CD4-positive, alpha-beta memory T cell (primary cell): ENCODE measurements around the gene TMEM158. TPM values are rescaled to one million over a fixed set of nuclear protein-coding genes. Genes with fewer than 3 reads are reported as not detected.
A peak's percentile ranks its signal among the peaks of the same experiment; 100 is the strongest.

Source experiments
- CTCF ChIA-PET: fragments of 350-600 bp; sonication (Branson Sonifier 250); formaldehyde crosslinking; loops from one replicate; lab custom pipeline; 2021; ENCODE audit warnings: inconsistent platforms; ENCODE audit not compliant: partially characterized antibody; lab: Charles Lee
- POLR2A ChIA-PET: fragments of 350-600 bp; sonication (Branson Sonifier 250); formaldehyde crosslinking; loops from one replicate; lab custom pipeline; 2021; ENCODE audit not compliant: partially characterized antibody; lab: Charles Lee
- DNase-seq, 5 donors: peaks; one replicate each; pipeline versions ENCODE4 v3.0.0 to v3.0.0-alpha.2; 2020 to 2022; ENCODE audit warnings: mixed read lengths in 1 of 5
- H3K27ac ChIP-seq: one replicate; pipeline ENCODE4 v1.7.0; 2013; ENCODE audit warnings: low read depth, low read length
- H3K27me3 ChIP-seq: 2 replicates; pipeline ENCODE4 v1.7.0; 2013; ENCODE audit warnings: mild to moderate bottlenecking, low read length, moderate library complexity; ENCODE audit not compliant: insufficient read depth
- H3K36me3 ChIP-seq: 2 replicates; pipeline ENCODE4 v1.7.0; 2013; ENCODE audit warnings: mild to moderate bottlenecking, low read length, moderate library complexity; ENCODE audit not compliant: insufficient read depth
- H3K4me1 ChIP-seq: 2 replicates; pipeline ENCODE4 v1.7.0; 2013; ENCODE audit warnings: mild to moderate bottlenecking, low read length, moderate library complexity; ENCODE audit not compliant: insufficient read depth
- H3K4me3 ChIP-seq, 2 donors: one replicate each; pipeline ENCODE4 v1.7.0; 2013; ENCODE audit warnings: low read length in 2 of 2, mild to moderate bottlenecking in 1 of 2
- H3K9me3 ChIP-seq, 2 donors: one replicate each; pipeline ENCODE4 v1.7.0; 2013; ENCODE audit warnings: low read length in 2 of 2, control low read depth in 1 of 2; ENCODE audit not compliant: control insufficient read depth in 1 of 2
- H3K27ac Mint-ChIP-seq, 7 donors: one replicate each; pipeline ENCODE4 v1.8.0; 2020 to 2021; ENCODE audit warnings: mixed read lengths in 7 of 7, mild to moderate bottlenecking in 6 of 7, inconsistent platforms in 3 of 7, moderate library complexity in 3 of 7
- H3K27me3 Mint-ChIP-seq, 2 donors: one replicate each; pipeline ENCODE4 v1.8.0; 2020 to 2021; ENCODE audit warnings: mixed read lengths in 2 of 2
- H3K36me3 Mint-ChIP-seq, 2 donors: one replicate each; pipeline ENCODE4 v1.8.0; 2020 to 2021; ENCODE audit warnings: mixed read lengths in 2 of 2, inconsistent platforms in 1 of 2, mild to moderate bottlenecking in 1 of 2
- H3K4me1 Mint-ChIP-seq, 4 donors: one replicate each; pipeline ENCODE4 v1.8.0; 2020 to 2021; ENCODE audit warnings: mixed read lengths in 4 of 4, mild to moderate bottlenecking in 1 of 4
- H3K4me3 Mint-ChIP-seq, 8 donors: one replicate each; pipeline ENCODE4 v1.8.0; 2020 to 2021; ENCODE audit warnings: mixed read lengths in 8 of 8, mild to moderate bottlenecking in 7 of 8, moderate library complexity in 6 of 8, inconsistent platforms in 3 of 8
- H3K9me3 Mint-ChIP-seq, 8 donors: one replicate each; pipeline ENCODE4 v1.8.0; 2020 to 2021; ENCODE audit warnings: mixed read lengths in 8 of 8, mild to moderate bottlenecking in 5 of 8, inconsistent platforms in 3 of 8, moderate library complexity in 1 of 8
- intact Hi-C: fragments of 100-400 bp; cut with micrococcal nuclease; formaldehyde crosslinking; loops from one replicate; pipeline ENCODE4 v1.15.1; 2023
- polyA plus RNA-seq, 2 donors: library from polyadenylated mRNA; unstranded; fragments of 300-500 nt; fragmentation: Illumina TruSeq; gene quantifications; one replicate each; pipeline ENCODE4 v1.2.3, GENCODE V29; 2021
- total RNA-seq, 2 experiments: library from RNA; stranded (reverse); gene quantifications; one replicate each; pipeline ENCODE4 v1.2.3, GENCODE V29; 2021

Gene TMEM158
- total and polyA plus RNA-seq, 4 experiments from 2014 or later = not detected

DNA sequence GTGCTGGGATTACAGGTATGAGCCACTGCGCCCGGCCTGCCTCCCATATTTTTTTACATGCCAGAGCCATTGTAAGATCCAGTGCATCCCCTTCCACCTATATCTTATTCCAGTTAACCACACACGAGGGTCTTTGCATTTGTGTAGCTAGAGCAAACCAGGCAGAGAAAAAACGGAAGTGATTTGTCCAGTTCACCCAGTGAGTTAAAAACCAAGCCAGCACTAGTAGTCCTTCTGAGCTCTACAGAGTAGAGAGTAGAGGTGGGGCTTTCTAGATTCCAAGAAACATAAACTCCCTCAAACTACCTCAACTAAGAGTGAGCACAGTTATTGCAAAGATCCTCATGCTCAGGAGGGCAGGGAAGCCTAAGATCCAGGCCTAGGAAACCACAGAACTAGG lies 34.7 kb downstream of the TMEM158 start:
- ChIA-PET CTCF (interaction anchor here (1.7 kb wide), 1 partner anchor 153 kb away, joined by 3 read pairs; no protein-coding TSS in a partner anchor), POLR2A (no interaction called here)
- Histone ChIP-seq H3K27me3 (no peaks in the 10 kb centered on the region), H3K4me3 (no peak overlapping the region), H3K9me3 (no peaks in the 10 kb centered on the region), H3K27ac (no peak overlapping the region), H3K36me3 (no peaks in the 10 kb centered on the region), H3K4me1 (no peaks in the 10 kb centered on the region)
- Mint-ChIP-seq H3K27ac (no peak overlapping the region), H3K4me3 (no peak overlapping the region), H3K9me3 (no peaks in the 10 kb centered on the region), H3K36me3 (no peaks in the 10 kb centered on the region), H3K27me3 (peaks cover 6 to 7% of the 10 kb centered on the region in 2 donors), H3K4me1 (no peaks in the 10 kb centered on the region)
- no peak for DNase-seq
- intact Hi-C loops = no loop called here

- Mint-ChIP-seq H3K4me1 (no peaks in the 10 kb centered on the region), H3K4me3 (no peak overlapping the region), H3K27ac (no peak overlapping the region), H3K36me3 (no peaks in the 10 kb centered on the region), H3K27me3 (peaks cover 0 to 2% of the 10 kb centered on the region in 2 donors), H3K9me3 (no peaks in the 10 kb centered on the region)
- CTCF ChIA-PET = no interaction called here
- H3K36me3 ChIP-seq = no peaks in the 10 kb centered on the region
- intact Hi-C loops = no loop called here
- no peak overlapping the region for H3K27ac ChIP-seq
- DNase-seq = no peak
- H3K4me1 ChIP-seq = no peaks in the 10 kb centered on the region
- POLR2A ChIA-PET = no interaction called here
- H3K27me3 ChIP-seq = no peaks in the 10 kb centered on the region
- H3K4me3 ChIP-seq = no peak overlapping the region
- no peaks in the 10 kb centered on the region for H3K9me3 ChIP-seq
These were observed 37.1 kb downstream of the TMEM158 start for GRCh38 chr3:45188719-45189659.

- Mint-ChIP-seq H3K4me3 (no peak overlapping the region), H3K36me3 (no peaks in the 10 kb centered on the region), H3K27me3 (peaks cover 0 to 3% of the 10 kb centered on the region in 2 donors), H3K4me1 (peaks cover 0 to 3% (median 0%) of the 10 kb centered on the region in 4 donors), H3K9me3 (no peaks in the 10 kb centered on the region), H3K27ac (no peak overlapping the region)
- POLR2A ChIA-PET = no interaction called here
- Histone ChIP-seq H3K9me3 (no peaks in the 10 kb centered on the region), H3K36me3 (no peaks in the 10 kb centered on the region), H3K27me3 (no peaks in the 10 kb centered on the region), H3K4me3 (no peak overlapping the region), H3K27ac (no peak overlapping the region), H3K4me1 (no peaks in the 10 kb centered on the region)
- CTCF ChIA-PET = interaction anchor here (1.1 kb wide), 1 partner anchor 23 kb away, joined by 3 read pairs; no protein-coding TSS in a partner anchor
- DNase-seq = no peak
- intact Hi-C loops = no loop called here
These were observed 38.4 kb downstream of the TMEM158 start for GRCh38 chr3:45187694-45188141.

GRCh38 chr3:45186871-45187270 lies 39.2 kb downstream of the TMEM158 start:
- Histone ChIP-seq H3K9me3 (no peaks in the 10 kb centered on the region), H3K4me3 (no peak overlapping the region), H3K27ac (no peak overlapping the region), H3K4me1 (no peaks in the 10 kb centered on the region), H3K36me3 (no peaks in the 10 kb centered on the region), H3K27me3 (no peaks in the 10 kb centered on the region)
- ChIA-PET CTCF (interaction anchor here (1.1 kb wide), 1 partner anchor 23 kb away, joined by 3 read pairs; no protein-coding TSS in a partner anchor), POLR2A (no interaction called here)
- peaks cover 0 to 3% of the 10 kb centered on the region in 2 donors for H3K27me3 Mint-ChIP-seq
- no peak overlapping the region for H3K4me3 Mint-ChIP-seq
- intact Hi-C loops = no loop called here
- peaks cover 0 to 3% (median 0%) of the 10 kb centered on the region in 4 donors for H3K4me1 Mint-ChIP-seq
- H3K9me3 Mint-ChIP-seq = no peaks in the 10 kb centered on the region
- H3K36me3 Mint-ChIP-seq = no peaks in the 10 kb centered on the region
- DNase-seq = no peak
- H3K27ac Mint-ChIP-seq = no peak overlapping the region

- no peaks in the 10 kb centered on the region for H3K9me3 ChIP-seq
- no peaks in the 10 kb centered on the region for H3K9me3 Mint-ChIP-seq
- intact Hi-C loops = no loop called here
- H3K4me3 Mint-ChIP-seq = no peak overlapping the region
- peaks cover 0 to 3% (median 0%) of the 10 kb centered on the region in 4 donors for H3K4me1 Mint-ChIP-seq
- H3K4me3 ChIP-seq = no peak overlapping the region
- no peaks in the 10 kb centered on the region for H3K36me3 Mint-ChIP-seq
- H3K27me3 ChIP-seq = no peaks in the 10 kb centered on the region
- CTCF ChIA-PET = interaction anchor here (0.6 kb wide), 1 partner anchor 308 kb away, joined by 4 read pairs; no protein-coding TSS in a partner anchor
- H3K27me3 Mint-ChIP-seq = peaks cover 0 to 3% of the 10 kb centered on the region in 2 donors
- H3K4me1 ChIP-seq = no peaks in the 10 kb centered on the region
- POLR2A ChIA-PET = no interaction called here
- no peaks in the 10 kb centered on the region for H3K36me3 ChIP-seq
- peak overlapping the region in 1 of 7 donors; percentile 3 for H3K27ac Mint-ChIP-seq
- no peak for DNase-seq
- no peak overlapping the region for H3K27ac ChIP-seq
These were observed 40.6 kb downstream of the TMEM158 start for GRCh38 chr3:45185461-45185860.

DNA sequence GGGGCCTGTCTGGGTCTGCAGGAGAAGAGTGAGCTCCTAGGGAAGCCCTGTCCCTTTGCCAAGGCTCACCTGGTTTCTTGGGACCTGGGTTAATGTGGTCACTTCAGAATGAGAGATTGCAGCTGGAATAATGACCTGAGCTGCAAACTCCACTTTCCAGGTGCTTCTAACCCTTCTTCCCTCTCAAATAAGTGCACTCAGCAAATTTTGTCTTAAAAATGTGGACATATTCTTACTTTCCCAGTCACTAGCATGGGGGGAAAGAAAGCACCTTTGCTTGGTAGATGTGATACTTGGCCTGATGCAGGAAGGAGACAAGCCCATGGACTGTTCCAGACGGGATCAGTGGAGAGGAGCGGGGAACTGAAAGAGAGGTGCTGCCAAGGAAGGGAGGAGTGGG lies 41.0 kb downstream of the TMEM158 start:
- intact Hi-C loops = no loop called here
- Mint-ChIP-seq H3K4me3 (no peak overlapping the region), H3K4me1 (peaks cover 0 to 3% (median 0%) of the 10 kb centered on the region in 4 donors), H3K9me3 (no peaks in the 10 kb centered on the region), H3K36me3 (no peaks in the 10 kb centered on the region), H3K27me3 (peaks cover 0 to 5% of the 10 kb centered on the region in 2 donors), H3K27ac (peak overlapping the region in 2 of 7 donors; percentile 3 to 60)
- ChIA-PET CTCF (interaction anchor here (0.6 kb wide), 1 partner anchor 308 kb away, joined by 4 read pairs; no protein-coding TSS in a partner anchor), POLR2A (no interaction called here)
- H3K4me1 ChIP-seq = no peaks in the 10 kb centered on the region
- no peaks in the 10 kb centered on the region for H3K27me3 ChIP-seq
- H3K4me3 ChIP-seq = no peak overlapping the region
- no peak for DNase-seq
- H3K9me3 ChIP-seq = no peaks in the 10 kb centered on the region
- H3K27ac ChIP-seq = no peak overlapping the region
- H3K36me3 ChIP-seq = no peaks in the 10 kb centered on the region

- POLR2A ChIA-PET = interaction anchor here (1.0 kb wide), 1 partner anchor 66 kb away, joined by 3 read pairs; no protein-coding TSS in a partner anchor
- no peaks in the 10 kb centered on the region for H3K36me3 ChIP-seq
- no peak overlapping the region for H3K4me3 Mint-ChIP-seq
- H3K9me3 Mint-ChIP-seq = no peaks in the 10 kb centered on the region
- H3K27me3 Mint-ChIP-seq = peaks cover 0 to 13% of the 10 kb centered on the region in 2 donors
- H3K36me3 Mint-ChIP-seq = no peaks in the 10 kb centered on the region
- intact Hi-C loops = no loop called here
- H3K27ac Mint-ChIP-seq = no peak overlapping the region
- CTCF ChIA-PET = no interaction called here
- no peaks in the 10 kb centered on the region for H3K9me3 ChIP-seq
- DNase-seq = no peak
- peaks cover 0 to 3% (median 0%) of the 10 kb centered on the region in 4 donors for H3K4me1 Mint-ChIP-seq
- H3K27ac ChIP-seq = no peak overlapping the region
- no peaks in the 10 kb centered on the region for H3K27me3 ChIP-seq
- H3K4me1 ChIP-seq = no peaks in the 10 kb centered on the region
- no peak overlapping the region for H3K4me3 ChIP-seq
These were observed 42.2 kb downstream of the TMEM158 start for GRCh38 chr3:45183872-45184262.
